NCI-H2196 (cell line): ENCODE results near the gene RRN3.
"Not testable (repeated sequence)": the region's sequence is repeated elsewhere in the genome, so short reads cannot be mapped to it uniquely, and the experiment has no call there.

ENCODE experiments used
- DNase-seq: peaks from one replicate; lab custom pipeline; 2025; ENCODE audit not compliant: unreplicated experiment; lab: John Stamatoyannopoulos, UW

The RRN3 gene

GRCh38 chr16:15028801-15029698, 65.0 kb downstream of the RRN3 start:
- not testable (repeated sequence) for DNase-seq

- DNase-seq, result not testable (repeated sequence)
These were observed 65.7 kb downstream of the RRN3 start for GRCh38 chr16:15028345-15028715.

- not testable (repeated sequence) for DNase-seq
These were observed 66.3 kb downstream of the RRN3 start for GRCh38 chr16:15027503-15028344.

- DNase-seq, result not testable (repeated sequence)
These were observed 67.0 kb downstream of the RRN3 start for GRCh38 chr16:15027051-15027450.

GRCh38 chr16:15025234-15025951, 68.7 kb downstream of the RRN3 start:
- DNase-seq, result not testable (repeated sequence)

GRCh38 chr16:15024858-15025199, 69.2 kb downstream of the RRN3 start:
- DNase-seq, result not testable (repeated sequence)

- DNase-seq, result not testable (repeated sequence)
These were observed 70.5 kb downstream of the RRN3 start for GRCh38 chr16:15023381-15024077.

- DNase-seq, result peak; percentile 58
These were observed 71.9 kb downstream of the RRN3 start for GRCh38 chr16:15022194-15022593.

GRCh38 chr16:15021429-15021828, 72.6 kb downstream of the RRN3 start:
- not testable (repeated sequence) for DNase-seq

GRCh38 chr16:15016951-15017580, 77.0 kb downstream of the RRN3 start:
- peak; percentile 46 for DNase-seq

GRCh38 chr16:15016354-15016753, 77.7 kb downstream of the RRN3 start:
- DNase-seq, result not testable (repeated sequence)

- DNase-seq, result not testable (repeated sequence)
These were observed 78.4 kb downstream of the RRN3 start for GRCh38 chr16:15015671-15016070.

GRCh38 chr16:15012941-15013340, 81.1 kb downstream of the RRN3 start:
- not testable (repeated sequence) for DNase-seq
